HCT116 (cell line): ENCODE measurements around the gene ISX. TPM values are rescaled to one million over a fixed set of nuclear protein-coding genes. Genes with fewer than 3 reads are reported as not detected.

Source experiments
- ATAC-seq: fragments of 200-7000 bp; cut with Tn5 transposase; 2 replicates; pipeline ENCODE4 v1.9.1; 2020; ENCODE audit warnings: mild to moderate bottlenecking, moderate library complexity
- BruUV-seq: library from RNA; stranded (reverse); fragments of 400-500 nt; replicated peaks from 2 replicates; lab custom pipeline; 2021; lab: Mats Ljungman, UMichigan
- CTCF ChIA-PET: fragments of 300-600 bp; sonication (Branson Sonifier 250); formaldehyde crosslinking; loops from one replicate; lab custom pipeline; 2021; ENCODE audit warnings: antibody characterized with exemption; lab: Charles Lee
- POLR2A ChIA-PET: fragments of 300-600, 350-600 bp; sonication (Branson Sonifier 250); formaldehyde crosslinking; loops from one replicate; lab custom pipeline; 2021; ENCODE audit warnings: antibody characterized with exemption; lab: Charles Lee
- RAD21 ChIA-PET, 2 experiments: fragments of 300-600 bp; sonication (Branson Sonifier 250); formaldehyde crosslinking; loops; one replicate each; lab custom pipeline; 2023; ENCODE audit warnings: low total read pairs in 2 of 2; ENCODE audit not compliant: uncharacterized antibody in 2 of 2, unreplicated experiment in 2 of 2, low non-redundant PET in 1 of 2; lab: Charles Lee
- DNase-seq: peaks from one replicate; pipeline ENCODE4 v3.0.0-alpha.2; 2010; ENCODE audit warnings: low read depth, low spot score
- H2AFZ ChIP-seq: fragments of 200-600 bp; shearing (Covaris generic), sonication (generic); 2 replicates; pipeline ENCODE4 v1.6.1; 2017; ENCODE audit warnings: low read depth, mixed run types, mixed read lengths, antibody characterized with exemption, low read length; ENCODE audit not compliant: poor library complexity, severe bottlenecking
- H3K27ac ChIP-seq: 2 replicates; pipeline ENCODE4 v1.5.1; 2012; ENCODE audit warnings: low read depth, low read length
- H3K27me3 ChIP-seq: fragments of 200-600 bp; sonication (generic); 2 replicates; pipeline ENCODE4 v1.6.1; 2016; ENCODE audit warnings: mixed run types, low read length, mixed read lengths; ENCODE audit not compliant: insufficient read depth
- H3K36me3 ChIP-seq, 2 experiments: fragments of 200-500 bp in 1 of 2; fragments of 200-600 bp in 1 of 2; sonication (Bioruptor generic) in 1 of 2; sonication (generic) in 1 of 2; 2 replicates each; pipeline versions ENCODE4 v1.5.1 to v1.6.1; 2014 to 2016; ENCODE audit warnings: low read length in 2 of 2, inconsistent platforms in 1 of 2, mixed read lengths in 1 of 2, mixed run types in 1 of 2; ENCODE audit not compliant: insufficient read depth in 2 of 2, control insufficient read depth in 1 of 2
- H3K4me1 ChIP-seq, 2 experiments: fragments of 200-600 bp in 1 of 2; sonication (generic) in 1 of 2; 2 replicates each; pipeline versions ENCODE4 v1.5.1 to v1.6.1; 2012 to 2017; ENCODE audit warnings: low read length in 2 of 2, inconsistent platforms in 1 of 2, mild to moderate bottlenecking in 1 of 2, mixed read lengths in 1 of 2, mixed run types in 1 of 2, moderate library complexity in 1 of 2; ENCODE audit not compliant: insufficient read depth in 2 of 2, control insufficient read depth in 1 of 2
- H3K4me2 ChIP-seq: fragments of 200-600 bp; sonication (generic); 2 replicates; pipeline ENCODE4 v1.6.1; 2017; ENCODE audit warnings: mixed run types, low read length, mixed read lengths
- H3K4me3 ChIP-seq, 2 experiments: fragments of 200-600 bp in 1 of 2; sonication (generic) in 1 of 2; replicated peaks in 1 of 2; 2 replicates each; pipeline ENCODE4 v1.5.1; 2011 to 2016; ENCODE audit warnings: low read length in 2 of 2, control low read depth in 1 of 2, low read depth in 1 of 2, mild to moderate bottlenecking in 1 of 2, mixed read lengths in 1 of 2, mixed run types in 1 of 2
- H3K79me2 ChIP-seq: fragments of 200-600 bp; sonication (generic); 2 replicates; pipeline ENCODE4 v1.6.1; 2017; ENCODE audit warnings: mild to moderate bottlenecking, mixed run types, low read length, moderate library complexity, mixed read lengths; ENCODE audit not compliant: insufficient read depth
- H3K9ac ChIP-seq: fragments of 200-600 bp; sonication (generic); 2 replicates; pipeline ENCODE4 v1.6.1; 2016; ENCODE audit warnings: low read length, mixed read lengths
- H3K9me2 ChIP-seq: fragments of 200-600 bp; sonication (generic), shearing (Covaris generic); 2 replicates; pipeline ENCODE4 v1.6.1; 2017; ENCODE audit warnings: mixed run types, mild to moderate bottlenecking, moderate library complexity; ENCODE audit not compliant: insufficient read depth
- H3K9me3 ChIP-seq, 2 experiments: fragments of 200-500 bp in 1 of 2; fragments of 200-600 bp in 1 of 2; sonication (Bioruptor generic) in 1 of 2; sonication (generic) in 1 of 2; 2 replicates each; pipeline ENCODE4 v1.6.1; 2014 to 2017; ENCODE audit warnings: low read length in 2 of 2, mixed read lengths in 2 of 2, inconsistent platforms in 1 of 2, low read depth in 1 of 2, mild to moderate bottlenecking in 1 of 2, mixed run types in 1 of 2, moderate library complexity in 1 of 2; ENCODE audit not compliant: control insufficient read depth in 1 of 2, insufficient read depth in 1 of 2
- H4K20me1 ChIP-seq: fragments of 200-600 bp; sonication (generic), shearing (Covaris generic); 2 replicates; pipeline ENCODE4 v1.6.1; 2017; ENCODE audit warnings: mixed run types, mild to moderate bottlenecking, moderate library complexity; ENCODE audit not compliant: insufficient read depth
- ATF3 ChIP-seq: IDR thresholded peaks from 2 replicates; pipeline ENCODE4 v1.6.1; 2012
- CTCF ChIP-seq, 3 experiments: fragments of 200-600 bp in 1 of 3; sonication (generic) in 1 of 3; IDR thresholded peaks in 2 of 3; conservative IDR thresholded peaks in 1 of 3; 2 replicates each; pipeline ENCODE4 v1.5.1; 2012 to 2017; ENCODE audit warnings: low read depth in 2 of 3, low read length in 2 of 3, antibody characterized with exemption in 1 of 3, borderline replicate concordance in 1 of 3, control low read depth in 1 of 3, mild to moderate bottlenecking in 1 of 3, mixed read lengths in 1 of 3, mixed run types in 1 of 3, moderate library complexity in 1 of 3; ENCODE audit not compliant: insufficient read depth in 1 of 3
- ELF1 ChIP-seq: IDR thresholded peaks from 2 replicates; pipeline ENCODE4 v1.6.1; 2012; ENCODE audit warnings: low read depth, borderline replicate concordance
- EZH2phosphoT487 ChIP-seq: fragments of 200-600 bp; IDR thresholded peaks from 2 replicates; pipeline ENCODE4 v1.6.1; 2018; ENCODE audit warnings: antibody characterized with exemption, borderline replicate concordance
- POLR2A ChIP-seq: IDR thresholded peaks from 2 replicates; pipeline ENCODE4 v1.7.0; 2011; ENCODE audit warnings: borderline replicate concordance; ENCODE audit not compliant: insufficient read depth, insufficient read length; ENCODE audit errors: extremely low read depth
- POLR2AphosphoS5 ChIP-seq: IDR thresholded peaks from 2 replicates; pipeline ENCODE4 v1.6.1; 2011; ENCODE audit warnings: mild to moderate bottlenecking, low read depth, low read length, moderate library complexity
- RAD21 ChIP-seq: IDR thresholded peaks from 2 replicates; pipeline ENCODE4 v1.6.1; 2012; ENCODE audit warnings: low read depth, mild to moderate bottlenecking
- REST ChIP-seq: IDR thresholded peaks from 2 replicates; pipeline ENCODE4 v1.6.1; 2012; ENCODE audit warnings: low read depth
- SP1 ChIP-seq: IDR thresholded peaks from 2 replicates; pipeline ENCODE4 v1.6.1; 2012; ENCODE audit warnings: low read depth
- SRF ChIP-seq: IDR thresholded peaks from 2 replicates; pipeline ENCODE4 v1.6.1; 2012; ENCODE audit warnings: low read depth
- TCF7L2 ChIP-seq: IDR thresholded peaks from 2 replicates; pipeline ENCODE4 v1.7.0; 2011; ENCODE audit warnings: borderline replicate concordance, inconsistent platforms; ENCODE audit not compliant: insufficient read depth, insufficient read length; ENCODE audit errors: extremely low read depth
- YY1 ChIP-seq: IDR thresholded peaks from 2 replicates; pipeline ENCODE4 v1.6.1; 2011; ENCODE audit warnings: low read length, low read depth, moderate library complexity, mild to moderate bottlenecking; ENCODE audit not compliant: insufficient replicate concordance; ENCODE audit errors: extremely low read depth
- intact Hi-C: fragments of 100-400 bp; cut with micrococcal nuclease; formaldehyde crosslinking; loops from 2 replicates; pipeline ENCODE4 v1.10.0; 2022
- total RNA-seq: library from RNA; stranded (reverse); gene quantifications from one replicate; pipeline ENCODE4 v1.2.1, GENCODE V29; 2021; ENCODE audit not compliant: unreplicated experiment

The ISX gene
- total RNA-seq, 1 experiment from 2014 or later: not detected

GRCh38 chr22:35056486-35056885 is 9.5 kb upstream of the ISX start:
- ChIA-PET POLR2A (no interaction called here), CTCF (no interaction called here), RAD21 (no interaction called here)
- Histone ChIP-seq H3K4me2 (no peak overlapping the region), H3K4me1 (no peaks in the 10 kb centered on the region), H3K79me2 (no peaks in the 10 kb centered on the region), H3K27me3 (no peaks in the 10 kb centered on the region), H3K9me3 (no peaks in the 10 kb centered on the region), H3K4me3 (no peak overlapping the region), H4K20me1 (no peaks in the 10 kb centered on the region), H3K9ac (no peak overlapping the region), H3K36me3 (no peaks in the 10 kb centered on the region), H3K27ac (no peak overlapping the region), H2AFZ (no peak overlapping the region), H3K9me2 (no peaks in the 10 kb centered on the region)
- no peak for DNase-seq
- ATAC-seq: no peak
- no TSS peak for BruUV-seq
- no peak for TF ChIP-seq EZH2phosphoT487
- no peak for TF ChIP-seq SP1
- intact Hi-C loops: no loop called here

- POLR2A ChIA-PET: no interaction called here
These were observed 8.8 kb upstream of the ISX start for GRCh38 chr22:35057155-35057554.

More at GRCh38 chr22:35057155-35057554, 8.8 kb upstream of the ISX start:
- intact Hi-C loops: no loop called here
- RAD21 ChIA-PET: interaction anchor here in 1 of 2 experiments (0.6 kb wide), 1 partner anchor 83 kb away, joined by 4 read pairs; no protein-coding TSS in a partner anchor
- Histone ChIP-seq H3K9ac (no peak overlapping the region), H3K27me3 (no peaks in the 10 kb centered on the region), H3K9me3 (no peaks in the 10 kb centered on the region)
- ATAC-seq: no peak
- no peak for TF ChIP-seq POLR2A
- TF ChIP-seq EZH2phosphoT487: no peak
- no peak for TF ChIP-seq SRF
- TF ChIP-seq POLR2AphosphoS5: no peak
- no peak for TF ChIP-seq SP1
- no peak for TF ChIP-seq CTCF (IDR thresholded peaks at IDR 0.05 in 2 of 3, conservative IDR thresholded peaks at IDR 0.05 in 1 of 3; ENCODE audit: borderline replicate concordance in 1 of 3, insufficient read depth in 1 of 3, low read depth in 2 of 3, low read length in 2 of 3)
- TF ChIP-seq REST: no peak
- TF ChIP-seq ELF1: no peak
- TF ChIP-seq ATF3: no peak
- TF ChIP-seq RAD21: no peak
- TF ChIP-seq YY1: no peak
- TF ChIP-seq TCF7L2: no peak
- TF ChIP-seq, all 23 proteins: peak for 0
- H3K4me1 ChIP-seq: no peaks in the 10 kb centered on the region
- H2AFZ ChIP-seq: no peak overlapping the region
- H3K79me2 ChIP-seq: no peaks in the 10 kb centered on the region
- no peak for DNase-seq
- no peaks in the 10 kb centered on the region for H4K20me1 ChIP-seq
- no TSS peak for BruUV-seq
- H3K4me2 ChIP-seq: no peak overlapping the region
- no peaks in the 10 kb centered on the region for H3K9me2 ChIP-seq
- no peak overlapping the region for H3K27ac ChIP-seq
- H3K36me3 ChIP-seq: no peaks in the 10 kb centered on the region
- CTCF ChIA-PET: no interaction called here
- H3K4me3 ChIP-seq: no peak overlapping the region
